Dermis microvascular lymphatic vessel endothelial cell (primary cell): ENCODE measurements around the gene CTNNBL1. TPM values are rescaled to one million over a fixed set of nuclear protein-coding genes. Genes with fewer than 3 reads are reported as not detected.
"Not testable (repeated sequence)": the region's sequence is repeated elsewhere in the genome, so short reads cannot be mapped to it uniquely, and the experiment has no call there.

ENCODE experiments used
- DNase-seq, 2 donors: peaks; one replicate each; pipeline versions ENCODE4 v3.0.0 to v3.0.0-alpha.2; 2010; ENCODE audit warnings: low read depth in 2 of 2
- total RNA-seq: library from RNA; depleted of rRNA; stranded (reverse); fragments of >200 nt; gene quantifications from 2 replicates; pipeline ENCODE4 v1.2.1, GENCODE V29; 2014

CTNNBL1 gene
- total RNA-seq, 1 donor from 2014 or later = 22.7 TPM

DNA sequence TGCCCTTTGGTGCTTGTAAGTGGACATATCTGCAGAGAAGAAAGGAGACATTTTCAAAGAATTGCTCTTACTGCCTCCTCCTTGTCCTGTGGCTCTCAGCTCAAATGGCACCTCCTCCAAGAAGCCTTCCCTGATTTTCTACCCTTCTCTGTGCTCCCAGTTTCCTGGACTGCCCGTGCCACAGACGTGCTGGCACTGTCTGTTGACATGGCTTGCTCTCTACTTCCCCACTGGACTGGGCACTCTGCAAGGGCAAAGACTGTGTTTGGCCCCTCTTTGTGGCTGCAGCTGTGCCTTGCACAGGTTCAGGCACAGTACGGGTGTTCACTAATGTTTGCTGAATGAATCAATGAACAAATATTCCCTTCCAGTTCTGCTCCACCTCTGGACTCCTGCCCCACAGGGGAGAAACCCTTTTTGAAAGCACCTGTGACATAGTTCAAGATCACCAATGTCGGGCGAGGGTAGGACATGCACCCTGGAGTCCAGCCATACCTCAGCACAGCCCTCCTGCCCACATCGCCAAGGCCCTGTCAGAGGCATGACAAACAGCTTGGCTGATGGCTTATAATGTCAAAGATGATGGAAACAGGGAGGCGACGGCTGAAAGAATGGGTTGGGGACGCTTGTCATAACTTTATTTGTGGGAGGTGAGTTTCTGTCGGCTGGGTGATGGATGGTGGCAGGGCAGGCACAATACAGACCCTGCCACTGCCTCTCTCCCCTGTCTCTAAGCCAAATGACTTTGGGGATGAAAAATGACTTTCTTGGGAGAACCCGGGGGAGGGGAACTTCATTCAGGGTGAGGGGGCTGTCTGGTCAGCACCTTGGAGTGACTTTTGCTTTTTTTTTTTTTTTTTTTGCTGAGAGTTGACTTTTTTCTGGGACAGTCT, 15.6 kb upstream of the CTNNBL1 start:
- DNase-seq = no peak

DNA sequence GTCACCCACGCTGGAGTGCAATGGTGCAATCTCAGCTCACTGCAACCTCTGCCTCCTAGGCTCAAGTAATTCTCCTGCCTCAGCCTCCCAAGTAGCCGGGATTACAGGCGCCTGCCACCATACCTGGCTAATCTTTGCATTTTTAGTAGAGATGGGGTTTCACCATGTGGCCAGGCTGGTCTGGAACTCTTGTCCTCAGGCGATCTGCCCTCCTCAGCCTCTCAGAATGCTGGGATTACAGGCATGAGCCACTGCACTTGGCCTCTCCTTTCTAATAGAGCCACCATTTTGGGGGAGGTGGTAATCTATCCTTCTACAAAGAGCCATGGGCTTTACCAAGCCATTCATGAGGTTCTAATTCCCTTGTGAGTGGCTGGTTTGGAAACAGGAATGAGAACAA, 14.1 kb upstream of the CTNNBL1 start:
- DNase-seq = not testable (repeated sequence)

DNA sequence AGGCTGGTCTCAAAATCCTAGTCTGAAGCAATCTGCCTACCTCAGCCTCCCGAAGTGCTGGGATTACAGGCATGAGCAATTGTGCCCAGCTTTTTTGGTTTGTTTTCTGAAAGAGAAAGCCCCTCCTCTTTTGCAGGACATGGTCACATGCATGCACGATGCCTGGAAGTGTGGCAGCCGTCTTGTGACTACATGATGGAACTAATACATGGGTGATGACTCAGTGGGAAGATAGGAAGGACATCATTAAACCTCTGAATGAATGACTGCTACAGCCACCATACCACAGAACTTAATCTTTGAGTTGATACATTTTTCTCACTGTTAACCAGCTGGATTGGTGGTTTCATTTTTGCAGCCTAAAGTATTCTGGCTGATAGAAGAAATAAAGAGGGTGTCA, 13.4 kb upstream of the CTNNBL1 start:
- DNase-seq = peak in 1 of 2 donors; percentile 7

DNA sequence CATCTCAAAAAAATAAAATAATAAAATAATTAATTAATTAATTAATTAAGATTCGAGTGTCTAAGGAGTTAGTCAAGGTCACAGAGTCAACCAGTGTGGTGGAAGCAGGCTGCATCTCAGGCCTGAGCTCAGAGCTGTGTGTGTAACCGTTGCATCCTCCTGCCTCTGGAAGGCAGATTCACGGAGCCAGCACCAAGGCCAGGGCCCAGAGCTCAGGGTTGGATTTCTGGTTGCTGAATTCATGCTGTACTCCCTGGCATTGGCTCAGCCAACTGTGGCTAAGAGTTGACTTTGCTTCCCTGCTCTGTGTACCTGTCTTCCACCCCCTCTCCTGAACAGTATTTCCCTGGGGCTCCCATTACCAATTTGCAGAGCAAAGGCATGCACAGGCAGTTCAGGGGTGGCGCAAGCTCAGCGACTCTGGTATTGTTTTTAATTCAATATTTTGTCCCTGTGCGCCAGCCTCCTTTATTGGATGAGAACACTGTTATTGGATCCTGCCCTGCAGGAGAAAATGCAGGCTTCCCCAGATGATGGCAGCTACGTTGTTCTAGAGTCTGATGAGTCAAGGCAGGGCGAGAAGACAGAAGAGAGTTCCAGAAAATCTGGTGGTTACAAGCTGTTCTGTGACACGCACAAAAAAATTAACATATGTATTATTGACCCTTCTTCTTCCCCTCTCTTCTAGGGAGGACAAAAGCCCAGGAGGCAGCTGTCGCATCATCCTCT, 12.3 kb upstream of the CTNNBL1 start:
- DNase-seq = no peak

DNA sequence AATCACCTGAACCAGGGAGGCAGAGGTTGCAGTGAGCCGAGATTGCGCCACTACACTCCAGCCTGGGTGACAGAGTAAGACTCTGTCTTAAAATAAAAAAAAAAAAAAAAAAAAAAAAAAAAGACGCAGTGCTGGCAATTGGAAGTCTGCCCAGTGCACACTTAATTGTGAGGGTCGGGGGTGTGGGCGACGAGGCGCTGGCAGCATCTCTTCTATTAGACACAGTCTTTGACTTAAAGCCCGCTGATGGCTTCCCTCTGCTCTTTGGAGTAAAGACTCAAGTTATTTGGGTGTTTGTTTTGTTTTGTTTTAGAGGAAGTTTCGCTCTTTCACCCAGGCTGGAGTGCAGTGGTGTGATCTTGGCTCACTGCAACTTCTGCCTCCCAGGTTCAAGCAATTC, 10.7 kb upstream of the CTNNBL1 start:
- DNase-seq = not testable (repeated sequence)

DNA sequence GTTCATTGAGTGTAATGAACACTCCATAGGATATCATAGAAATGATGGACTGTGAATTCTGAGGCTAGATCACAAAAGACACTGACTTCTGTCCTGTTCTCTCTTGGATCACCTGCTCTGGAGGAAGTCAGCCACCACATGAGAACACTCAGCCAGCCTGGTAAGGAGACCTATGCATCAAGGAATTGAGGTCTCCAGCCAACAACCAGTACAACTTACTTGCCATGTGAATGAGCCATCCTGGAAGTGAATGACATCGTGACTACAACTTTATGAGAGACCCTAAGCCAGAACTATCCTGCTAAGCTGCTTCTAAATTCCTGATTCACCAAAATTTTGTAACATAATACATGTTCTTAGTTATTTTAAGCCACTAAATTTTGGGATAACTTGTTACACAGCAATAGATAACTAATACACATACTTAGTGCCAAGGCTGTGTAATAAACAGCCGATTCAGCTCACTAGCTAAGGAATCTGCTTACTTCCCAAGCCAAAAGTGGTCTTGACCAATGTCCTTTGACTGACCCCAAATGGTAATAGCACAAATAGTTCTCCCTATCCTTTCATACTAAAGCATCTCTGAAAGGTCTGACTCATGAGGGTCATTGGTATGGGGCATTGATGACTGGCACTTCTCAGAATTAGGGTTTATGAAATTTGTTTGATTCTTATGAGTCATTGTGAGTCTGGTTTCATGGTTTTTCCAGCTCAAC, 6.9 kb upstream of the CTNNBL1 start:
- no peak for DNase-seq

DNA sequence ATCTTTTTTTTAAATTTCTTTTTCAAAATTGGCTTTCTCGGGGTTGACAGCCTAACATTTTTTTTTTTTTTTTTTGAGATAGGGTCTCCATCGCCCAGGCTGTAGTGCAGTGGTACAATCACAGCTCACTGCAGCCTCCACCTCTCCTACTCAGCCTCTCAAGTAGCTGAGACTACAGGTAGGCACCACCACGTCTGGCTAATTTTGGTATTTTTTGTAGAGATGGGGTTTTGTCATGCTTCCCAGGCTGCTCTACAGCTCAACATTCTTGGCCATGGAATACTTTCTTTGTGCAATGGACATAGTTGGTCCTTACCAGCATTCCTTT, 6.4 kb upstream of the CTNNBL1 start:
- no peak for DNase-seq

DNA sequence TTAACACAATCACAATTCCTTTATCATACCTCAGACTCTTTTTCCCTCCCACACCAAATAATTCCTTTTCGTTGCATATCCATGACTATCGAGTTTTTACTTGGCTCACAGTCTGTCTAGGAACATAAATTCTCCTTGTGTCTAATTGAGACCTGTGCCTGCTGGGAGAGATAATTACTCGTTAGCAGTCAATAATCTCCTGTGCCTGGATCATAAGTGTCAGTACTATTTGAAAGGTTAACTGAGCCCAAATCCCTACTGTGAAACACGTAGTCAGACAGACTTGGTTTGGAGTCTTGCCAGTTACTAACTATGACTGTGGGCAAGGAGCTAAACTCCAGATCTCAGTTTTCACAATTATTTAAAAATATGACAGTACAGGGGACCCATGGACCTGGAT, 5.7 kb upstream of the CTNNBL1 start:
- DNase-seq = no peak

DNA sequence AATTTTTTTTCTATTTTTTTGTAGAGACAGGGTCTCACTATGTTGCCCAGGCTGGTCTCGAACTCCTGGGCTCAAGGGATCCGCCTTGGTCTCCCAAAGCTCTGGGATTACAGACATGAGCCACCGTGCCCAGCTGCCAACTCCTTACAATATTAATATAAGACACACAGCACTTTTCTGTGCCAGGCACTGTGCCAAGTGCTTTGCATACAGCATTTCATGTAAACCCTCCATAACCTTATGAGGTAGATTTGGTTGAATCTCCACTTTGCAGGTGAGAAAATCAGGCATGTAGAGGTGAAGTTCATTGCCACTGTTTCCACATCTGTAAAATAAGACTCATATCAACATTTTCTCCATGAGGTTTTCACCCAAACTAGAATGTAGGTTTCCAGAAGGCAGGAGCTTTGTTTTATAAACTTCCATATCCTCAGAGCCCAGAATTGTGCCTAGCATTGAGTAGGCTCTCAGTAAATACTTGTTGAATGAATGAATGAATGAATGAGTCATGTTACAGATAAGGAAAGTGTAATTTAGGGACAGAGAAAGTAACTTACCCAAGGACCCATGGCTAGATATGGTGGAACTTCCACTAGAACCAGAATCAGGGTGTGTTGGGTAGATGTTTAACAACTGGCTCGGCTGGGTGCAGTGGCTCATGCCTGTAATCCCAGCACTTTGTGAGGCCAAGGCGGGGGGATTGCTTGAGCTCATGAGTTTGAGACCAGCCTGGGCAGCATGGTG, 3.0 kb upstream of the CTNNBL1 start:
- no peak for DNase-seq

DNA sequence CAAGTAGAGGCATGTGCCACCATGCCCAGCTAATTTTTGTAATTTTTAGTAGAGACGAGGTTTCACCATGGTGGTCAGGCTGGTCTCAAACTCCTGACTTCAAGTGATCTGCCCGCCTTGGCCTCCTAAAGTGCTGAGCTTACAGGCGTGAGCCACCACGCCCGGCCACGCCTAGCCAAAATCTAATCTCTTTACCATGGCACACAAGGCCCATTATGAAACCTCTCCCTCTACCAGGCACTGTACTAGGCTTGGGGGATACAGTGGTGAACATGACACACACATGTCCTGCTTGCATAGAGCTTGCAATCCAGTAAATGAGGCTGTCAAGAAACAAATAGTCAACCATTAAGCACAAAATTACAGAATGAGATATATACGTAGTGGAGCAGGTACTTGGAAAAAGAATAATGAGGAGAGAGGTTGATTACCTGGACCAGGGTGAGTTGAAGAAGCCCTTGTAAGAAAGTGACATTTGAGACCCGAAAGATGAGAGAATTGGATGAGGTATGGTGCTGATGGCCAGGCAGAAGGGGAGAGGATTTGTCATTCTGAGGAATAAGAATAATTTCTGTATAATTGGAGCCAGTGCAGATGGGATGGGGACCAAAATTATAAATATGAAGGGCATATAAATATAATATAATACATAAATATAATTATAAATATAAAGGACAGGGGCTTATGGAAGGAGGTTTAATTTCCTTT, 1.2 kb upstream of the CTNNBL1 start:
- no peak for DNase-seq

DNA sequence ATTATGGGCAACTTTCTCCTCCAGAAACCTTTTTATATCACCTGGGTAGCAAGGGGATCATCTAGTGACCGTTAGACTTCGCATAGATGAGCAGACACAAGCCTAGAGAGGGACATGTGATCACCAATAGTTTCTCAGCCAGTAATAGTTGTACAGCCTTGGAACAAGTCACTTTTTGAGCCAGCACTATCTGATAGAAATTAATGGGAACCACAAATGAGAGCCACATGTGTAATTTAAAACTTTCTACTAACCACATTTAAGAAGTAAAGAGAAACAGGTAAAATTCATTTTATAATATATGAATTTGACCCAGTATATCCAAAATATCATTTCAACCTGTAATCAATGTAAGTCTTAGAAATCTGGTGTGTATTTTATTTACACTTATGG, 592 bp upstream of the CTNNBL1 start:
- DNase-seq = no peak

DNA sequence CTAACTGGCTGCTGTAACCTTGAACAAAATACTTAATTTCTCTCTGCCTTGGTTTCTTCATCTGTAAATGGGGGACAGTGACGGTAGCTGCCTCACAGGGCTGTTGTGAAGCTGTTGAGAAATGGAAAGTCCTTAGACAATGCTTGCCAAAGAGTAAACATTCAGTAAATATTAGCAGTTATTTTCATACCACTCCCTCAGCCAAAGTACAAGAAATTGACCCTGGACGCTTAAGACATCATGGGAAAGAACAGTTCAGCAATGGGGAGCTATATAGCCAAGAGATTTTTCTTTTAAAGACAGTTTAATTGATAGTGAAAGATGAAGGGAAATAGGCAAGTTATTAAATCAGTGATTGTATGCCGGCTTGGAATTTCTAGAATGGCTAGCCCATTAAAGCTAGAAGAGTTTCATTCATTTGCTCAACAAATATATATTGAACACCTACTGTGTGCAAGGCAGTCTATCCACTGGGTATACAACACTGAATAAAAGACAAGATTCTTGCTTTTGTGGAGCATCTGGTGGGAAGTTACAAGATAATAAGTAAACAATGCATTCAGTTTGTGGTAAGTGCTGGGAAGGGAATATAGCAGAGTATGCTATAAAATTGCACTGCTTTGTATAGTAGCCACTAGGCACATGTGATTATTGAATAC, 2.0 kb downstream of the CTNNBL1 start:
- no peak for DNase-seq

DNA sequence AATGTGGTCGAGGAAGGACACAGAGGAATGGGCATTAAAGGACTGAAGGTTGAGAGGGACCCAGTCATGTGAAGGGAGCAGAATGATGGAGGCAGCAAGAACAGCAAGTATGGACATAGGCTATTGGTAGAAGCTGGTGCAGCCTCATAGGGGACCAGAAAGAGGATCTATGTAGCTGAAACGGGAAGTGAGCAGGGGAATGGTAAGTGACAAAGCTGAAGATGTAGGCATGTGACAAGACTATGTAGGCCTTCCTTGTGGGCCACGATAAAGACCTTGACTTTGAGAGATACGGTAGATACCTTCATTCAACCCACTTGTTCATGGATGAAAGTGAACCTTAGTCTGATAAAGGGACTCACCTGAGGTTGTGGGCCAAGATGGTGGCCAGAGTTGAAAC, 3.5 kb downstream of the CTNNBL1 start:
- DNase-seq = no peak

DNA sequence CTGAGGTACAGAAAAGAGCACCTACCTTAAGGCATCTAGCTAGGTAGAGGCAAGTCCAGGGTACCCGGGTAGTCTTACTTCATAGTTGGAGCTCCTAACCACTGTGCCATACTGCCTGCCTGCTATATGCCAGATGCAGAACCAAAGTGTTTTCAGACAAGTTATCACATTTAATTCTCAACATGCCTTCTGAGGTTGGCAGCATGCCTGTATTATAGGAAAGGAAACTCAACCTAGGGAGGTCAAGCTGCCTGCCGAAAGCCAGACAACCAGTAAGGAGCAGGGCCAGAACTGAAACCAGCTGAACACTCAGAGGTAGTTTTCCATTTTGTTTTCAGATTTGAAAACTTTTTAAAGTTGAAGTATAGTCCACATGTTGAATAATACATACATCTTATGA, 5.4 kb downstream of the CTNNBL1 start:
- peak in 1 of 2 donors; percentile 71 for DNase-seq

DNA sequence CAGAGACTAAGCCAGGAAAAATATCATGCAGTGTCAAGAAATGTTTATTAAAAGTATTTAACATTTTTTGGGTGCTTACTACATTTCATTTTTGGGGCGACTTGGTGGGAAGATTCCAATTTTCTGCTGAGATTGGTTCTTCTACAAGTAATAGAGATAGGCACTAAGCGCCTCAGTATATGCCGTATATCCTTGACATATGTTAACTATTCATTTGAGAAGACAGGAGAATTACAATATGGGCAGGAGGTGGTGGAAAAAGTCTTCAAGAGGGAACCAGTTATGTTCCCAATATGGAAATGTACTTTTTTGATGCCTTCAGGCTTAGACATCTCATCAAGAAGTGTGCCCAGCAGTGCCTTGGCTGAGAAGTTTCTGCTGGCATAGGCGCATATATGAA, 6.5 kb downstream of the CTNNBL1 start:
- DNase-seq = no peak

DNA sequence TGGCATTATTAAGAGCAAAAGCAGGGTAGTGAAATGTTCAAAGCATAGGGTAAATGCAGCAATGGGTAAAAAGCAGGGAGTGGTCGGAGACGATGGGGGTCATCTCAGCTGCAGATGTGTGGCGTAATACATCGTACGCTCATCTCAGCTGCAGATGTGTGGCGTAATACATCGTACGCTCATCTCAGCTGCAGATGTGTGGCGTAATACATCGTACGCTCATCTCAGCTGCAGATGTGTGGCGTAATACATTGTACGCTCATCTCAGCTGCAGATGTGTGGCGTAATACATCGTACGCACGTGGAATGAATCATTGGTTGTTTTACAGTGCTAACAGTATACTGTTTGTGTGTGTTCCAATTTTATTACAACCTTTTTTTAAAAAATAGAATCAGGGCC, 7.8 kb downstream of the CTNNBL1 start:
- DNase-seq = not testable (repeated sequence)

DNA sequence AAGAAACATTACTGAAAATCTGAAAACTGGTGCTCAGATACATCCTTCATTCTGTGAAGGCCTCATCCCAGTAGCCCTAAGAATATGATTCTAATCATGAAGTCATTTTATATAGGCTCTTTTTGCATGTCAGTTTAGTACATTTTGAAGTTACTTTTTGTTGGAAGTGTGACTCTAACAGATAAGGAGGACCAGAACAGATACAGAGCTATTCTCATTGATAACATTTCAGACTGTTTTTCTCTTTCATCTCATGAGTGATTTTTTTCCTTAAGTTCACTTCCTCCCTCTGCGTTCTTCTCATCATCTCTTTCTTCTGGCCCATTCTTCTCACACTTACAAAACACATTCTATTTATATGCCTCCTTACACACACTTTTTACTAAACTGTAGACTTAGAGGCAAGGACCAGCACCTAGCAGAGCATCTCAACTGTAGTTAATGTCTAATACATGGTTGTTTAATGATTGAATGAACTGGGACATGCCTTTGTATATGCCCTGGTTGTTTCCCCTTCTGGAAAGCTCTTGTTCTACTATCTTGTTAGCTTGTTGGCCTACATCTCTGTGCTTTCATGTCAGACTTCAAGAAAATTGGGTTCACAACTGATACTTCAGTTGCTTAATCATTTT, 8.7 kb downstream of the CTNNBL1 start:
- no peak for DNase-seq

DNA sequence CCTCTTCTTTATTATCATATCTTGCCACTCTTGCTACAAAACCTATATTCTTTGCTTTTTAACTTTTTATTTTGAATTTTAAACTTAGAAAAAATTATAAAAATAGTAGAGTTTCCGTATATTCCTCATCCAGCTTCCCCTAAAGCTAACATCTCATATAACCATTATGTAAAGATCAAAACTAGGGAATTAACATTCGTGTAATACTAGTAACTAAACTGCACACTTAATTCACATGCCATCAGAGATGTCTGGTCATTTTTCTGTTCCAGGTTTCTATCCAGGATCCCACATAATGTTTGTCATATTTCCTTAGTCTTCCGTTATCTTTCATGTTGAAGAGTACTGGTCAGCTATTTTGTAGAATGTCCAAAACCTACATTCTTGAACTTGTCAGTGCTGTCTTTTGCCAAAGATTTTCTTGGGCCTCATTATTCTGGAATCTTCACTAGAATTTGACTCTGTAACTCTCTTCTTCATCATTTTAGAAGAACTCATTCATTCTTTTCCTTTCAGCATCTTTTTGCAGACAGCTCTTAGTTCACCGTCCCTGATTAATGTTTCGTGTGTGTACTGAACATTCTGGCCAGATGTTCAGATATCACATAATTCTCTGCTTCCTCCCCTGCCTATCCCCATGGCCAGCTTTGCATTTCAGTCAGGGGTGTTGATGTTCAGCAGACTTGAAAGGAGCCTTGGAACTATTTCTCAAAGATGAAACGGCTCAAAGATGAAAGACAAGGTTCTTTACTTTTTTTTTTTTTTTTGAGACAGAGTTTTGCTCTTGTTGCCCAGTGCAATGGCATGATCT, 9.4 kb downstream of the CTNNBL1 start:
- DNase-seq = no peak

DNA sequence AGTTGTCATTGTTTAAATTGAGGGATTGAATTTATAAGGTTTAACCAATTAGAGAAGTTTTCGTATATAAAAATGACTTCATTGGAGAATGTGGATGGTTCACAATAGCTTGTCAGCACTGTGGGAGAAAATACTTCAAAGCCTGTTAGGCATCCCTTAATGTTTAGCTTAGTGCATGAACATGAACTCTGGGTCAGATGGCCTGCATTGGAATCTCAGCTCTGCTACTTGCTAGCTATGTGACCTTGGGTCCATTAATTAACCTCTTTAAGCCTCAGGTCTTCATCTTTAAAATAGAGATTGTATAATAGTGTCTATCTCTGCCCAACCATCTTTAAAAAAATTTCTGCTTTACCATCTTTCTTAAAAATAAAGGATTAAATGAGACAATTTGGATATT, 11.1 kb downstream of the CTNNBL1 start:
- DNase-seq = no peak
